Tibial nerve (tissue), 3 donors: ENCODE results near the gene SPATA2.

Experiments
- CTCF ChIP-seq, 5 experiments: fragments of 200-600 bp in 3 of 5; fragments of 450-650 bp in 2 of 5; sonication (generic) in 3 of 5; IDR thresholded peaks; one replicate each; pipeline ENCODE4 v1.5.1; 2016 to 2019; ENCODE audit warnings: antibody characterized with exemption in 5 of 5, mild to moderate bottlenecking in 3 of 5, moderate library complexity in 2 of 5
- POLR2A ChIP-seq, 2 donors: fragments of 450-650 bp; IDR thresholded peaks; one replicate each; pipeline ENCODE4 v1.6.1; 2017; ENCODE audit warnings: antibody characterized with exemption in 2 of 2, mild to moderate bottlenecking in 2 of 2, moderate library complexity in 2 of 2

GRCh38 chr20:49858076-49858585, 57.2 kb downstream of the SPATA2 start:
- TF ChIP-seq POLR2A (IDR thresholded peaks at IDR 0.05) (no peak), CTCF (IDR thresholded peaks at IDR 0.05) (no peak)
